OCI-LY3 (cell line): Measurements from ENCODE around the gene MACROD2.

Source experiments
- H2AFZ ChIP-seq: fragments of 200-600, 300-600 bp; shearing (Covaris generic); 2 replicates; pipeline ENCODE4 v1.6.0; 2014; ENCODE audit warnings: antibody characterized with exemption, low read depth, low read length
- H3K27ac ChIP-seq: fragments of 200-600, 300-600 bp; sonication (generic); 2 replicates; pipeline ENCODE4 v1.5.1; 2014; ENCODE audit warnings: mild to moderate bottlenecking, low read length, moderate library complexity, mixed read lengths
- H3K27me3 ChIP-seq: fragments of 200-600, 300-600 bp; sonication (generic); 2 replicates; pipeline ENCODE4 v1.6.1; 2014; ENCODE audit warnings: low read depth, low read length, mixed read lengths
- H3K36me3 ChIP-seq: fragments of 200-600, 300-600 bp; sonication (generic); replicated peaks from 2 replicates; pipeline ENCODE3; 2014; ENCODE audit warnings: low read depth, low read length, mixed read lengths
- H3K4me1 ChIP-seq: fragments of 300-600, 200-600 bp; sonication (generic); 2 replicates; pipeline ENCODE4 v1.6.1; 2014; ENCODE audit warnings: low read length, mixed read lengths
- H3K4me2 ChIP-seq: fragments of 200-600, 300-600 bp; sonication (generic); 2 replicates; pipeline ENCODE4 v1.6.1; 2014; ENCODE audit warnings: low read length, mixed read lengths
- H3K4me3 ChIP-seq: fragments of 300-600, 200-600 bp; sonication (generic); 2 replicates; pipeline ENCODE4 v1.5.1; 2014; ENCODE audit warnings: antibody characterized with exemption, mild to moderate bottlenecking, low read length, moderate library complexity
- H3K79me2 ChIP-seq: fragments of 300-600, 200-600 bp; shearing (Covaris generic); 2 replicates; pipeline ENCODE4 v1.6.1; 2014; ENCODE audit warnings: mild to moderate bottlenecking, low read length, mixed read lengths
- H3K9ac ChIP-seq: fragments of 300-600, 200-600 bp; shearing (Covaris generic); 2 replicates; pipeline ENCODE4 v1.6.0; 2014; ENCODE audit warnings: mild to moderate bottlenecking, low read length, moderate library complexity
- H3K9me3 ChIP-seq: fragments of 200-600, 300-600 bp; shearing (Covaris generic); 2 replicates; pipeline ENCODE4 v1.6.1; 2014; ENCODE audit warnings: low read length, mixed read lengths; ENCODE audit not compliant: insufficient read depth
- H4K20me1 ChIP-seq: fragments of 200-600, 300-600 bp; sonication (generic); 2 replicates; pipeline ENCODE4 v1.6.1; 2016; ENCODE audit warnings: low read length, mixed read lengths; ENCODE audit not compliant: insufficient read depth
- EZH2phosphoT487 ChIP-seq: fragments of 200-600 bp; shearing (Covaris generic); IDR thresholded peaks from 2 replicates; pipeline ENCODE4 v1.6.1; 2018; ENCODE audit warnings: antibody characterized with exemption, mixed run types, low read depth
- TF ChIP-seq, protein P1 (sequence below): fragments of 200-600, 300-600 bp; sonication (generic); IDR thresholded peaks from 2 replicates; pipeline ENCODE4 v1.5.1; 2014; ENCODE audit warnings: antibody characterized with exemption, low read length, low read depth

MACROD2 gene

DNA sequence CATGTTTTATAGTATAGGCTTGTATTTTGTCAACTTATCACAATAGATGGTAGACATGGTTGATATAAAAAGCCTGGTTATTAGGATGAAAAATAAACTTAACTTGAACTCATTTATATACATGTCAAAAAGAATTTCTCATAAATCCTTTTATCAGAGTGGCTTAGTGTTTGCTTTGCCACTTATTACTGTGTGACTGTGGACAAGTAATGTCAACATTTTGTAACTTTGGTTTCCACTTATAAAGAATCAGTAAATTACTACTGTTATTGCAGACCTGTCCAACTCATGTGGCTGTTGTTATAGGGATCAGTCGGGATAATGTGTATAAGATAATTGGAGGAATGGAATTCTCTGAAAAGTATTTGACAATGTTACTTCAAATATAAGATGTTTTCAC is 1236.9 kb downstream of the MACROD2 start:
- Histone ChIP-seq H3K79me2 (no peaks in the 10 kb centered on the region), H3K27me3 (no peaks in the 10 kb centered on the region), H3K4me3 (no peak overlapping the region), H2AFZ (no peak overlapping the region), H3K4me1 (peaks cover 23% of the 10 kb centered on the region), H3K9me3 (0 out of 2 replicates have a peak, but pooled peaks cover 2% of the 10 kb centered on the region), H3K36me3 (no peaks in the 10 kb centered on the region), H3K27ac (no peak overlapping the region), H4K20me1 (no peaks in the 10 kb centered on the region), H3K4me2 (no peak overlapping the region), H3K9ac (no peak overlapping the region)
- no peak for TF ChIP-seq EZH2phosphoT487
- TF ChIP-seq, protein P1, sequence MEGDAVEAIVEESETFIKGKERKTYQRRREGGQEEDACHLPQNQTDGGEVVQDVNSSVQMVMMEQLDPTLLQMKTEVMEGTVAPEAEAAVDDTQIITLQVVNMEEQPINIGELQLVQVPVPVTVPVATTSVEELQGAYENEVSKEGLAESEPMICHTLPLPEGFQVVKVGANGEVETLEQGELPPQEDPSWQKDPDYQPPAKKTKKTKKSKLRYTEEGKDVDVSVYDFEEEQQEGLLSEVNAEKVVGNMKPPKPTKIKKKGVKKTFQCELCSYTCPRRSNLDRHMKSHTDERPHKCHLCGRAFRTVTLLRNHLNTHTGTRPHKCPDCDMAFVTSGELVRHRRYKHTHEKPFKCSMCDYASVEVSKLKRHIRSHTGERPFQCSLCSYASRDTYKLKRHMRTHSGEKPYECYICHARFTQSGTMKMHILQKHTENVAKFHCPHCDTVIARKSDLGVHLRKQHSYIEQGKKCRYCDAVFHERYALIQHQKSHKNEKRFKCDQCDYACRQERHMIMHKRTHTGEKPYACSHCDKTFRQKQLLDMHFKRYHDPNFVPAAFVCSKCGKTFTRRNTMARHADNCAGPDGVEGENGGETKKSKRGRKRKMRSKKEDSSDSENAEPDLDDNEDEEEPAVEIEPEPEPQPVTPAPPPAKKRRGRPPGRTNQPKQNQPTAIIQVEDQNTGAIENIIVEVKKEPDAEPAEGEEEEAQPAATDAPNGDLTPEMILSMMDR: no peak

DNA sequence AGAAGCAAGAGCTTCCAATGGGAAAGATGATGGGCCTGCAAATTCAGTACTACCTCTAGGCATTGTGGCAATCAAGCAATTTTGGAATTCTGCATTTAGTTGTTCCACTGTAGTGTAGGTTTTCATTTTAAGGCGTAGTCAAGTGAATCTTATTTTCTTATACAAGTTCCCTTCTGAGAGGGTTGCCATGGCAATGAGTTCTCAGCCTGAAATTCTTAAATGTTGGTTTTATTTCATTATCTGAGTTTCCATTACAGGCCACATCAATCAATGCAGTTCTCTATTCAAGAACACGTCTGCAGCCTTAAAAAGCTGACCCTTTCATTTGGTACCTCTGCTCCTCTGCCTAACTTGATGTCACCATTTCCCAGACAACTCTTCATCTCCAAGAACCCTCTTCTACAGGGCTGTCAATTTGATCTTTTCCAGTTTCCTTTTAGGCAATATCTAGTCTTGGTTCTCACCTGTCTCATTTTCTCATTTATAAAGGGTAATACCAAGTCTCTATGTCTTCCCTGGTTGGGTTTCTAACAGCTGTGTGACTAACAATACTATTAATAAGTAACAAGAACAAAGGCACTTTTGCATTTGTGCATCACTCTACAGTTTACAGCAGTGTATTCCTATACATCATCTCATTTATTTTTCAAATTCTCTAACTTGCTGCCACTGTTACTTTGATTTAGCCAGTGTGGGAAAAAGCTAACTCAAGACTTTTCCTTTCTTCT is 1240.3 kb downstream of the MACROD2 start:
- H3K36me3 ChIP-seq: no peaks in the 10 kb centered on the region
- TF ChIP-seq, protein P1: no peak
- no peak for TF ChIP-seq EZH2phosphoT487
- no peaks in the 10 kb centered on the region for H3K79me2 ChIP-seq
- H3K4me2 ChIP-seq: peak overlapping the region; percentile 30
- no peak overlapping the region for H3K9ac ChIP-seq
- H3K27me3 ChIP-seq: no peaks in the 10 kb centered on the region
- no peak overlapping the region for H3K4me3 ChIP-seq
- 0 out of 2 replicates have a peak overlapping the region, but pooled peaks have one; percentile 0 for H2AFZ ChIP-seq
- no peak overlapping the region for H3K27ac ChIP-seq
- H4K20me1 ChIP-seq: no peaks in the 10 kb centered on the region
- H3K4me1 ChIP-seq: peaks cover 25% of the 10 kb centered on the region
- H3K9me3 ChIP-seq: no peaks in the 10 kb centered on the region

GRCh38 chr20:15236812-15237211 is 1241.5 kb downstream of the MACROD2 start:
- Histone ChIP-seq H3K4me1 (peaks cover 25% of the 10 kb centered on the region), H3K4me2 (no peak overlapping the region), H3K79me2 (no peaks in the 10 kb centered on the region), H4K20me1 (no peaks in the 10 kb centered on the region), H3K9ac (no peak overlapping the region), H2AFZ (peak overlapping the region; percentile 23; the same call in 1 of the 2 replicates), H3K27me3 (no peaks in the 10 kb centered on the region), H3K4me3 (no peak overlapping the region), H3K9me3 (no peaks in the 10 kb centered on the region), H3K36me3 (no peaks in the 10 kb centered on the region), H3K27ac (no peak overlapping the region)
- no peak for TF ChIP-seq EZH2phosphoT487
- TF ChIP-seq, protein P1: peak; percentile 97

DNA sequence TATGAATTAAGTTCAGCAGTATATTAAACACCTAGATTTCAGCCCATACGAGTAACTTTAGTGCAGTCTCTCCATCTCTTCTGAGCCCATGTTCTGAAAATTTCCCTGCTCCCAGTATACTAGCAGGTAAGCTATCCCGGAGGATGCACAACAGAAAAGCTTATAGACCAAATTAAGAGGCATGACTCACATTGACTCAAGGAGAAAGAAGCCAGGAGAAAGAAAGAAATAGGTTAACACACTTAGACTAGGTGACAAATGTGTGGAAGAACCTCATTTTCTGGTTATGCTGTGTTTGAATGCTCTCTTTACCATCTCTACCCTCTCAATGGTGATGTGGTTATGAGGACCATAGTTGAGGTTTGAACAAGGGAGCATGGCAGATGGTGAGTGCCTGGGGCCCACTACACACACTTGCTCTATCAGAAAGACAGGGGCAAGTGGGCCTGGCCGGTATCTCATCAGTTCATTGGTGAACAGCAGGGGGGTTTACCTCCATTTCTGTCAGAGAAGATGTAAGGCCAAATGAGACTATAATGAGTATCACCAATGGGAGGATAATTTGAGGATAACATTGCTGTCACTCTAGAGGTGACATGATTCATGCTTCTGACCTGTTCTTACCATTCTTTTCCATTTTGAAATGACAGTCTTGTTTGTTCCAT is 1244.4 kb downstream of the MACROD2 start:
- Histone ChIP-seq H3K9ac (no peak overlapping the region), H4K20me1 (no peaks in the 10 kb centered on the region), H3K36me3 (no peaks in the 10 kb centered on the region), H3K4me1 (peaks cover 25% of the 10 kb centered on the region), H3K27ac (no peak overlapping the region), H3K9me3 (no peaks in the 10 kb centered on the region), H2AFZ (no peak overlapping the region), H3K4me2 (no peak overlapping the region), H3K4me3 (no peak overlapping the region), H3K79me2 (no peaks in the 10 kb centered on the region), H3K27me3 (no peaks in the 10 kb centered on the region)
- TF ChIP-seq EZH2phosphoT487: no peak
- TF ChIP-seq, protein P1: no peak
